KG1 (cell line): ENCODE results near the gene NUS1.
"Not testable (repeated sequence)": the region's sequence is repeated elsewhere in the genome, so short reads cannot be mapped to it uniquely, and the experiment has no call there.

ENCODE experiments used
- DNase-seq: peaks from one replicate; lab custom pipeline; 2025; lab: John Stamatoyannopoulos, UW

The NUS1 gene

GRCh38 chr6:117674991-117675657 is at the start of gene NUS1:
Gene NUS1, plus strand, starts transcription at chr6:117675469. Its CDS starts 202 bp downstream, at chr6:117675671.
- DNase-seq, result peak; percentile 95

GRCh38 chr6:117627533-117627932 is 47.7 kb upstream of the NUS1 start:
- no peak for DNase-seq

- no peak for DNase-seq
Measured at GRCh38 chr6:117629119-117629660, 46.1 kb upstream of the NUS1 start.

- DNase-seq, result no peak
Measured at GRCh38 chr6:117637770-117638169, 37.5 kb upstream of the NUS1 start.

GRCh38 chr6:117642976-117643375 is 32.3 kb upstream of the NUS1 start:
- no peak for DNase-seq

GRCh38 chr6:117651984-117652383 is 23.3 kb upstream of the NUS1 start:
- DNase-seq, result not testable (repeated sequence)

GRCh38 chr6:117653949-117654348 is 21.3 kb upstream of the NUS1 start:
- DNase-seq, result no peak

- DNase-seq, result no peak
Measured at GRCh38 chr6:117655380-117655779, 19.9 kb upstream of the NUS1 start.

- no peak for DNase-seq
Measured at GRCh38 chr6:117666881-117667280, 8.4 kb upstream of the NUS1 start.

- DNase-seq, result no peak
Measured at GRCh38 chr6:117668736-117669135, 6.5 kb upstream of the NUS1 start.

GRCh38 chr6:117674503-117674902 is 766 bp upstream of the NUS1 start:
- no peak for DNase-seq

GRCh38 chr6:117675658-117676301 is 511 bp downstream of the NUS1 start:
- not testable (repeated sequence) for DNase-seq

- no peak for DNase-seq
Measured at GRCh38 chr6:117676577-117677218, 1.4 kb downstream of the NUS1 start.

GRCh38 chr6:117677553-117678141 is 2.4 kb downstream of the NUS1 start:
- no peak for DNase-seq

GRCh38 chr6:117681162-117681741 is 6.0 kb downstream of the NUS1 start:
- DNase-seq, result no peak

- no peak for DNase-seq
Measured at GRCh38 chr6:117684749-117685148, 9.5 kb downstream of the NUS1 start.

GRCh38 chr6:117685359-117685758 is 10.1 kb downstream of the NUS1 start:
- DNase-seq, result no peak

- DNase-seq, result no peak
Measured at GRCh38 chr6:117687021-117687648, 11.9 kb downstream of the NUS1 start.

GRCh38 chr6:117689584-117689983 is 14.3 kb downstream of the NUS1 start:
- not testable (repeated sequence) for DNase-seq

- no peak for DNase-seq
Measured at GRCh38 chr6:117706504-117706903, 31.2 kb downstream of the NUS1 start.

GRCh38 chr6:117706936-117707509 is 31.8 kb downstream of the NUS1 start:
- DNase-seq, result not testable (repeated sequence)
